Posterior vena cava (tissue), 2 donors: ENCODE measurements around the gene FAM83C. TPM values are rescaled to one million over a fixed set of nuclear protein-coding genes. Genes with fewer than 3 reads are reported as not detected.
"Not testable (repeated sequence)": the region's sequence is repeated elsewhere in the genome, so short reads cannot be mapped to it uniquely, and the experiment has no call there.

ENCODE experiments used
- DNase-seq: peaks from one replicate; pipeline ENCODE4 v3.0.0-alpha.2; 2020; ENCODE audit warnings: low spot score
- intact Hi-C, 2 donors: fragments of 100-400 bp; cut with DNase I; formaldehyde crosslinking; loops; one replicate each; pipeline versions ENCODE4 v1.14.1 to v1.14.2; 2022 to 2023
- total RNA-seq, 2 donors: library from RNA; stranded (reverse); fragmentation: NEBNext Ultra II Directional; extraction: Animal tissue kit (Norgen Biotek cat#: 25700); gene quantifications; one replicate each; pipeline ENCODE4 v1.2.1, GENCODE V29; 2021
- donor health status: DM: yes; HTN: yes; CAD: no.
- donor health status: DM: yes; HTN: yes; CAD: no.

FAM83C gene
- total RNA-seq, 2 donors from 2014 or later, result not detected

DNA sequence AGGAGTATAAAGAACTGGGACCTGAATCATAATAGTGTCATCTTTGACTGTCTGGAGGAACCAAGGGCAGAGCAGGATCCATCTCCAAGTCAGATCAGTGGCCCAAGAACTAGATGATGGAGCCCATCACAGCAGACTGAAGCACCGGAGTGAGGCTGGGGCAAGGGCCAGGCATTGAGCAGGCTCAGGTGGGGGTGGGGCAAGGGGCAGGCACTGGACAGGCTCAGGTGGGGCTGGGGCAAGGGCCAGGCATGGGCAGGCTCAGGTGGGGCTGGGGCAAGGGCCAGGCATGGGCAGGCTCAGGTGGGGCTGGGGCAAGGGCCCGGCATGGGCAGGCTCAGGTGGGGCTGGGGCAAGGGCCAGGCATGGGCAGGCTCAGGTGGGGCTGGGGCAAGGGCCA, 39.6 kb downstream of the FAM83C start:
- DNase-seq, result peak; percentile 17
- intact Hi-C loops, result not testable (repeated sequence)

DNA sequence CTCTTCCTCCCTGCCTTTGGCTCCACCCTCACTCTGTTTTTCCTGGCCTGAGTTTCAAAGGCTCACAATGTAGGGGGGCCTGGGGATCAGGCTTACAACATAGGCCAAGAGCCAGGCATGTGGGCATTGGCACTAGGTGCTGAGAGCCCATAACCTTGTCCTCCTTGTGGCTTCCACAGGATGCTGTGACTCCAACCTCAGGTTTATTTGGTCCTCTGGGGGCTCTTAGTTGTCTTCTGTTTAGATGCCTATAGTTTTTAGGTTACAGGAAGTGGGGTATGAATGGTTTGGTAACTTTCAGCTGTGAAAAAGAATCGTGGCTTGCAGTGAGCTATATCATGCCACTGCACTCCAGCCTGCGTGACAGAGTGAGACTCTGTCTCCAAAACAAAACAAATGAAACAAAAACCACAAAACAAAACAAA, 40.2 kb downstream of the FAM83C start:
- no peak for DNase-seq
- intact Hi-C loops, result no loop called here

DNA sequence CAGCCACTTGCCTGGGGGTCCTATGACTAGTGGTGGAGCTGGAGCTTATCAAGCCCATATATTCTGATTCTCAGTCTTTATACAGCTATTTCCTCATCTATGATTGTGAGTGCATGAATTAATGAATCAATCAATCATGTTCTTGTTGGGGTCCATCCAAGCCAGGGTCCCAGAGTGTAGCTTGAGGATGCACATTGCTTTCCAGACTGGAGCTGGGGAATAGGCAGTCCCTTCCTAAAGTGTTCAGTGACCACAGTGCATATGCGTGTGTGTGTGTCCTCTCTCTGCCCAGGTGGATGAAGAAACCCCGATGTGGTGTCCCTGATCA, 40.6 kb downstream of the FAM83C start:
- intact Hi-C loops, result no loop called here
- no peak for DNase-seq

DNA sequence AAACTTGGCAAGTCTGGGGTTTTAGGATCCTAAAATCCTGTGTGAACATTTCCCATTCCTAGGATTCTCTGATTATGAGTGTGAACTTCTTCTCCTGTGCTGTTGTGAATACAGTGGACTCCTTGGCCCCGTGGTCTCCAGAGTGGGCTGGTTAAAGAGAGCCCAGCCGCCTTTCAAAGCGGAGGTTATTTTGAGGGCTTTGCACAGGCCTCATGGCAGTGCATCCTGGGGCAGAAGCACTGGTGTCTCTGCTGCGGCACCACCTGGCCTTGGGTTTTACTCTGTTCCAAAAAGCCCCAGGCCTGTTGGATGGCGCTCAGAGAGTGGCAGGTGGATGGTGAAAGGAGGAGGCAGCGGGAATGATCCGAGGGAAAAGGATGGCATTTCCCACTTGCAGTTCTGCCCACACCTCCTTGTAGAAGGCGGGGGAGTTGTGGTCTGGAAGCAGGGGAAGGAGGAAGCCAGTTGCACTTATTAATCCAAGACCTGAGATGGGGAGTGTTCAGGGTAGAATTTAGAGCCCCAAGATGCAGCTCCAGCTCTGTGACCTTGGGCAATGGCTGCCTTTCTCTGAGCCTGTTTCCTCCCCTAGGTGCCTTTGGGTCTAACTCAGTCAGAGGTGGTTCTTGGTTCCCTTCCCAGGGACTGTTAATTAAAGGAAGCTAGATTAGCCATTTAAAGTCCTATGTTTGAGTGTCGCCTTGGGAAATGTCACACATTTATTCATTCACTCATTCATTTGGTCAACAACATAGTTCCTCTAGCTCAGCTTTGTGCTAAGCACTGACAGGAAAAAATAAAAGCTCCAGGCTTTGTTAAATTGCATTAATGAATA, 43.4 kb downstream of the FAM83C start:
- peak; percentile 14 for DNase-seq
- intact Hi-C loops, result loop anchor here in 1 of 2 donors (5.0 kb wide), 1 partner anchor 1212 kb away; no protein-coding TSS in a partner anchor

DNA sequence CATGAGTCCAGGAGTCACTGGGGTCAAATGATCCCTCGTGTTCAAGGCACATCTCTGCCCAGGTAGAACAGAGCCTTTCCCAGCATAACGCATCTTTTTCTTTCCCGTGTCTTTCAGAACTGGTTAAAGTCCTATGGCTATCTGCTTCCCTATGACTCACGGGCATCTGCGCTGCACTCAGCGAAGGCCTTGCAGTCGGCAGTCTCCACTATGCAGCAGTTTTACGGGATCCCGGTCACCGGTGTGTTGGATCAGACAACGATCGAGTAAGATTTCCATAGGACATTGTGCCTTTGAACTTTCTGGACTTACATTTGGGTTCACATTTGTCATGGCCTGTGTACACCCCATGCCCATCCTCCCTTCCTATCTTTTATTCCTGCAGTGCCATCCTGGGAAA, 45.5 kb downstream of the FAM83C start:
- intact Hi-C loops, result loop anchor here in 1 of 2 donors (5.0 kb wide), 1 partner anchor 1209 kb away; no protein-coding TSS in a partner anchor
- peak; percentile 61 for DNase-seq

DNA sequence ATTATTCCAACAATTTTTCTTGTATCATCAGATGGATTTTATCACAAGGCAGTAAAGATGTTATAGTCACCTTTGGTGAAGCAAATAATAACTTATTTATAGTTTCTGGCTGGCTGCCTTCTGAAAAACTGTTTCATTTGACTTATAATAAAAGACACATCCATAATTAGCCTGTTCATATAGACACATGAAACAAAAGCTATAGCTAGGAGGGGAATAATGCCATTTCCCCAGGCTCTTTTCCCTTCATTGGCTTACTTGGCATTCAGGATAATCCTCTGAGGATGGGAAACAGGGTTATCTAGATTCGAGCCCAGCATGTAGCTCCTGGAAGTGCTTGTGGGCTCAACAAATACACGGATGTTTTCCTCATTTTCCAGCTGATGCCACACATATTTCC, 48.2 kb downstream of the FAM83C start:
- no peak for DNase-seq
- intact Hi-C loops, result no loop called here

DNA sequence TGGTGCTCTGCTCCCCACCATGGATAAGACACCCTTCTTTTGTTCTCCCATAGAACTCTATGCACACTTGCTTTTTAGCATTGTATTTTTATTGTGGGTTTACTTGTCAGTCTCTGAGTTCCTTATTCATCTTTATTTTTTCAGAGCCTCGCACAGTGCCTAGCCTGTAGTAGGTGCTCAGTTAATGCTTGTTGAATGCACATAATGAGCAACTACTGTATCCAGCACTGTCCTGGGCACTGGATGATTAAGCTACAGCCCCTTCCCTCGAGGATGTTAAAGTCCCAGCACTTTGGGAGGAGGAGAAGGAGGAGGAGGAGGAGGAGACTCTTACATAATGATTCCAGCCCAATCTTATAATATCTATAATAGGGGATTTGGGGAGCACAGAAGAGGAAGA, 48.9 kb downstream of the FAM83C start:
- intact Hi-C loops, result no loop called here
- DNase-seq, result no peak

DNA sequence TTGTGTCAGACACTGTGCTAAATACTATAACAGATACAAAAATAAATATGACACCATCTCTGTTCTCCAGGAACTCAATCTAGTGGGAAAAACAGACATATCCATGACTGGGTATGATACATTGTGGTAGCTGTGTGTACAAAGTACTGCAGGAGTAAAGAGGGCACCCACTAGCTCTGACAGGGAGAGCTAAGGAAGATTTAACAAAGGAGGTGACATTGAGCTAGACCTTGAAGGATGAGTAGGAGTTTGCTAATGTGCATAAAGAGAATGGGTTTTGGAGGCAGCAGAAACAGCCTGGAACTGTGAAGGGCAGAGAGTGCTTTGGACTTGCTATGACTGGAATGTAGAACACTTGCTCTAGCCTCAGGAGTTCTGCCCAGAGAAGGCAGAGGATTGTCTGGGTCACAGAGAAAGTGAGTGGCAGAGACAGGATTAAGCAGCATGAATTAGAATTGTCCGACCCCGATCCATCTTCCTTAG, 51.4 kb downstream of the FAM83C start:
- intact Hi-C loops, result no loop called here
- DNase-seq, result no peak

DNA sequence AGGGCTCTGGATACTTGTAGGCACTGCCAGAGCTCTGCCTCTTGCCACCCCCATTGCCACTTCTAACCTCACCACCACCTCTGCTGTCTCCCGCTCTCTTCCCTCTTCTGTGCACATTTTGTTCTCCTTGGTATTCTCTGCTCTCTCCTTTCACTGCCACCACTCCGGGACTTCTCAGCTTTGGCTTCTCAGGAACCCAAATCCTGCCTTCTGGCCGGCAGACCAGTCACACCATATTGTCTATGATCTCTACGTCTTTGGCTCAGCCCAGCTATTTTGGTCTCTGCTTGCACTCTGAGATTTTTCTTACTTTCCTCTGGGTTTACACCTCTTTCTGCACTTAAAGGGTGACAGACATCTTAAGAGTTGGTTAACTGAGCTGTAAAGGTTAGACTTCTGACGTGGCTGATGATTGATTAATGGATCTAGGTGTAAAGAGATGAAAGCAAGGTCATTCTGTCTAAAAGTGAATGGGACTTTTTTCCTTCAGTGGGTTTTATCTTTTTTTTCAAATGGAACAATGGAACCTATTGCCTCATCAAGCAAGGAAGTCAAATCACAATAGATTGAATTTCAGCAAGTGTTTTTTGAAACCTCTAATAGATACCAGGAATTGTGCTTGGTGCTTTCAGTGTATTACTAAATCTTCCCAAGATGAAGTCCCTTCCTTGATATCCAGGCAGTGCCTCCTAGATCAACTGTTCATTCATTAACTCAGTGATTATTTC, 52.0 kb downstream of the FAM83C start:
- no peak for DNase-seq
- intact Hi-C loops, result no loop called here

DNA sequence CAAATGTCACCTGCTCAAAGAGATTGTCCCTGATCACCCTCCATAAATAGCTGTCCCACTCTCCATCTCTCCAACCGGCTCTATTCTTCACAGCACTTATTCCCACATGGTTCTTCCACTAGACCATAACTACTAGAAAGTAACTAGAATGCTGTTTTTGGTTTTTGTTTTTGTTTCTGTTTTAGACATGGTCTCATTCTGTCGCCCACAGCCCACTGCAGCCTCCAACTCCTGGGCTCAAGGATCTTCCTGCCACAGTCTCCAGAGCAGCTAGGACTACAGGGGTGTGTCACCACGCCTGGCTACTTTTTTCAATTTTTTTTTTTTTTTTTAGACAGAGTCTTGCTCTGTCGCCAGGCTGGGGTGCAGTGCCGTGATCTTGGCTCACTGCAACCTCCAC, 53.5 kb downstream of the FAM83C start:
- intact Hi-C loops, result no loop called here
- DNase-seq, result no peak

DNA sequence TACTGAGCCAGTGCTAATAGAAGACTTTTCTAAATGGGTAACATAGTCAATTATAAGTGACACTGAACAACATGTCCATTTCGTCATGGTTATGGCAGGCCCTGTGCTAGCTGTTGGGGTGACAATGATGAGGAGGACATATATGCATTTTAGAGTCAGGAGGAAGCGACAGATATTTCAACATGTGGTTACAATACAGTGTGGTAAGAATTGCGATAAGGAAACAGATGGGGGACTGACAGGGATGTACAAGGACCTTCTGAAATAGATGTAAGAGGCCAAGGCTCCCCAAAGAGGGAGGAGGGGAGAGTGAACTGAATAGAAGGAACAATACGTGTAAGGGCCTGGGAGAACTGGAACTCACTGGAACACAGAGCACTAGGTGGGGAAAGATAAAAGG, 54.1 kb downstream of the FAM83C start:
- intact Hi-C loops, result no loop called here
- DNase-seq, result no peak

DNA sequence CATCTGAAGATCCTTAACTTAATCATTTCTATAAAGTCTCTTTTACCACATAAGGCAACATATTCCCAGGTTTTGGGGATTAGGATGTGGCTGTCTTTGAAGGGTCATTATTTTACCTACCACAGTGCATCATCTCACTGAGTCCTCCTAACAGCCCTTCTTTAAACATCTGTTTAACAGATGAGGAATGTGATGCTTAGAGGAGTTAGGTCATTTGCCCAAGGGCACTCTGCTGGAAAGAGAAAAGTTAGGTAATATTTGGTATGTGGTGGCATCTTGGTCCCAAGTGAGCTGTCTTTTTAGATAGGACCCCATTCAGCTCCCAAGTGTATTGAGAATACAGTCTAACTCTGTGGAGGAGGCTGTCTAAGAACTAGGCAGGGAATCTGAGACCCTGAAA, 54.7 kb downstream of the FAM83C start:
- DNase-seq, result no peak

DNA sequence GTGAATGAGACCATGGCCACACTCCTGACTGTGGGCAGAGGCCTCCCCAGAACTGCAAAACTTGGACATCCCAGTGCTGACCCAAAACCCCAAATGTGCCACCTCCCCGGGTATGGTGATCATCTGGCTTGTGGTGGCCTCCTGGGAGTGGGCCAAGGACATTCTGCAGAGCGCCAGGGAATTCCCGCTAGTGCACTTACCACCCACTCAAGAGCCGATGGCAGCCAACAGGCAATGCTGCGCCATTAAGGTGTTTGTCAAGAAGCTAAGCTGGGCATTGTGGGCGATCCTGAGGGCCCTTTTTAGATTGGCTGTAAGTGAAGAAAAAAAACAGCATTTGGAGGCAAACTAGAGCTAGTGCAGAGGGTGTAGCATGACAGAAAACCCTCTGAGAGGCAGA, 56.3 kb downstream of the FAM83C start:
- DNase-seq, result no peak

More for the DNA sequence above, 54.7 kb downstream of the FAM83C start:
- intact Hi-C loops, result no loop called here

More for the DNA sequence above, 56.3 kb downstream of the FAM83C start:
- intact Hi-C loops, result no loop called here

Other genes with a start within 250 kb of the FAM83C start
- 10 to 100 TPM; 42.6 to 48.9 TPM for gene TRPC4AP, start 199.6 kb downstream of the FAM83C start, total RNA-seq
- gene EDEM2, start 145.1 kb downstream of the FAM83C start, total RNA-seq, result 10 to 100 TPM; 27.9 to 30.6 TPM
- 100 to 1,000 TPM; 181 to 239 TPM for gene PROCR, start 120.4 kb downstream of the FAM83C start, total RNA-seq
- under 1 TPM; 0.52 to 0.88 TPM for gene MMP24, start 65.7 kb downstream of the FAM83C start, total RNA-seq
- gene MMP24OS, start 14.3 kb downstream of the FAM83C start, total RNA-seq, result 10 to 100 TPM; 40.4 to 54.6 TPM
- 10 to 100 TPM; 61.9 to 89.7 TPM for gene EIF6, start 7.7 kb downstream of the FAM83C start, total RNA-seq
- 10 to 100 TPM; 32.0 to 33.5 TPM for gene UQCC1, start 119.5 kb upstream of the FAM83C start, total RNA-seq
- under 1 TPM; 0.19 to 0.51 TPM for gene GDF5, start 145.8 kb upstream of the FAM83C start, total RNA-seq
- 10 to 100 TPM; 20.4 to 22.2 TPM for gene CEP250, start 163.2 kb upstream of the FAM83C start, total RNA-seq
- gene C20orf173, start 237.2 kb upstream of the FAM83C start, total RNA-seq, result not detected
- 100 to 1,000 TPM; 117 to 154 TPM for gene ERGIC3, start 249.7 kb upstream of the FAM83C start, total RNA-seq